NOMO-1 (cell line): Measurements from ENCODE around the gene MAGI2.
A peak's percentile ranks its signal among the peaks of the same experiment; 100 is the strongest.

Experiments
- DNase-seq, 2 experiments: peaks; one replicate each; lab custom pipeline; 2025; ENCODE audit not compliant: unreplicated experiment in 2 of 2; lab: John Stamatoyannopoulos, UW

Gene MAGI2

DNA sequence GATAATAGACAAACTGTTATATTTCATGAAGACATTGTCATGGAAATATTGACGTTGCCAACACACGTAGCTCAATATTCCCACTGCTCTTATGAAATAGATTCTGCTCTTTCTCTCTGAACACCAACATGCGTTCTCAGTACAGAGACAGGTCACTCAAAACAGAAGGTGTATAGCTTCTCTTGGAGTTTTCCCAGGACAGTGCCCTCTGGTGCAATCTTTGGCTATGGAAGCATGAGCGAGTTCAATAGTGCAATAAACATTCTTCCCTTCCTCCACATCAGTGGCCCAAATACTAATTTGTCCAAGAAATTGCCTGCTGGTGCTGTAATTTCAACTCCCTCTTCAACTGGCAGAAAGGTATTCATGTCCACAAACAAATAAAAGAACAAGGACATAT lies 145.3 kb downstream of the MAGI2 start:
- no peak for DNase-seq

DNA sequence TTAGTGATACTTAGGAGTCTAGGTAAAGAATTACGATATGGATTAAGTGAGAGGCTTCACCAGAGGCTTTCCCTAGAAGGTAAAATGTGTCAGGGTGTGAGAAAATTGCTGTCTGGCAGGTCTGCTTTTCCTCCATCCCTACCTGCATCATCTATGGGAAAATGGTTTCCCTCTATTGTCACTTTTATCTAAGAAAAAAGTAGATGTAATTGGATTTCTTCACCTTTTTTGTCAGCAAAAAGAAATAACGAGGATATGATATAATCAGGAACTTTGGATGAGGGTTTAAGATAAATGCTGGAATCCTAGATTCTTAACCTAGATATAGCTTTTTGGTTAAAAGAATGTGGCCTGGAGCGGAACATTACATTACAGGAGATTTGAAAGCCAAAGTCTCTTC lies 146.1 kb downstream of the MAGI2 start:
- no peak for DNase-seq

DNA sequence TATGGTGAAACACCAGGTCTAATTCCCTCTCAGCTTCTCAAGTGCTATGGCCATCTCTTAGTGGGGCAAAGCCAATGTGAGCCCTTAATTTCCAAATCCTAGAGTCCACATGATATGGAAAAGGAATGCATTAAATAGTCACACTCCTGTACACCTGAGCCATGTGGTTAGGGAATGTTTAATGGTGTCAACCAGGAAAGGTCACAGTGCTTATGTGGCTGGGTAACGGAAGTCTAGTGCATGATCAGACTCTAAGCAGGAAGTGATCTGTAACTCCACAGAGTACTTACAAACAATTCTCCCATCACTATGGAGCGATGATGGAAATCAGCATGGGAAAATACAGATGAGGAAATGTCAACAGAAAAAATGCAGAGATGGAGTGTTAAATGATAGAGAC lies 148.8 kb downstream of the MAGI2 start:
- no peak for DNase-seq

DNA sequence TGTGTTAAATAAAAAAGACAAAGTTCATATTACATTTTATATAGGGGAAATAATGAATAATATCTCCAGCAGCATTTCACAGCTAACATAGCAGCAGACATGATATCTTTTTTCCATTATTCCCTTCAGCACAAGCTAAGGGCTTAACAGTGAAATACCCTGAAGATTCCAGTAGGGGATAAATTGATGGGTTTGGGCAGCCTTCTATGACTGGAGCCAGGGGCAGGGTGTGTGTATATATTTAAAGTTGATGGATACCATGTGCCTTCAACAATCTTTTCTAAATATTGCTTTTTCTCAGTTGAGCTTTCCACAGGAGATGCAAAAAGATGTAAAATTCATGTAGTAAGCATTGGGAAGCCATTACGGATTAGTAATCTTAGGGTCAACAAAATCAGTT lies 151.2 kb downstream of the MAGI2 start:
- no peak for DNase-seq

DNA sequence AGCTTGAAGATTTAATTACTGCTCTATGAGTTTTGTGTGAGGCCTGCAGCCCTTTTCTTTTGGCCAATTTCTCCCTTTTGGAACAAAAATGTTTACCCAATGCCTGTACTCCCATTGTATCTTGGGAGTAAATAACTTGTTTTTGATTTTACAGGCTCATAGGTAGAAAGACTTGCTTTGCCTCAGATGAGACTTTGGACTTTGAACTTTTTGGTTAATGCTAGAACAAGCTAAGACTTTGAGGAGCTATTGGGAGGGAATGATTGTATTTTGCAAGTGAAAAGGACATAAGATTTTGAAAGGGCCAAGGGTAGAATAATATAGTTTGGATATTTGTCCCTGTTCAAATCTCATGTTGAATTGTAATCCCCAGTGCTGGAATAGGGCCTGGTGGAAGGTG lies 152.0 kb downstream of the MAGI2 start:
- DNase-seq: no peak

DNA sequence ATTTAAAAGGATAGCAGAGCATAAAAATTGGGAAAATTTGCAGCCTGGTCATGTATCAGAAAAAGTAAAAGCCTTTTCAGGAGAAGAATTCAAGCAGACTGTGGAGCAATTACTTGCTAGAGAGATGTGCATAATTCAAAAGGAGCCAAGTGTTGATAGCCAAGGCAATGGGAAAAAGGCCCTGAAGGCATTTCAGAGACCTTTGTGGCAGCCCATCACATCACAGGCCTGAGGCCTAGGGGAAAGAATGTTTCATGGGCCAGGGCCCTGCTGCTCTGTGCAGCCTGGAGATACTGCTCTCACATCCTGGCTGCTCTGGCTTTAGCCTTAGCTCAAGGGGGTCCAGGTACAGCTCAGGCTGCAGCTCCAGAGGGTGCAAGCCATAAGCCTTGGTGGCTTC lies 152.9 kb downstream of the MAGI2 start:
- no peak for DNase-seq

DNA sequence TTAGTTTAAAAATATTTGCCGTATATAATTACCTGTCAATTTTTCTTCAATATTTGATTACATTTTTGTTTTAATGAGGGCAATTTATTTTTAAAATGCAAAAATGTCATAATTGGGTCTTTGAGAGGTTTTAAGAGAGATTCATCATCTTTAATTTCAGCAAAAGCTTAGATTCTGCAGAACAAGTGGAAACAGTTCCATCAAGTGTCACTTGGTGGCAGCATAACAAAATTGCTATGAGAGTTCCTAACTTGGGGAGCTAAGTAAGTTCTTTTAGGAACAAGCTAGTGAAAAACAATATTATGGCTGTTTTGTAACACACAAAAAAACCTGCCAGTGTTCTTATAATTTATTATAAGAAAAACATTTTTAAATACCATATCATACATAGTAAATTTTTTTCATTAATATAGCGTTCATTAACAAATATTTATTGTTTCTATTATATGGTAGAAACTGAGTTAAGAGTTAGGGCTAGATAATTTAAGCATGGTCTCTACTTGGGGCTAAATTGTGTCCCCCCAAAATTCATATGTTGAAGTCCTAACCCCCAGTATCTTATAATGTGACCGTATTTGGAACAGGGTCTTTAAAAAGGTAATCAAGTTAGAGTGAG lies 155.2 kb downstream of the MAGI2 start:
- DNase-seq: peak; percentile 9 to 59

DNA sequence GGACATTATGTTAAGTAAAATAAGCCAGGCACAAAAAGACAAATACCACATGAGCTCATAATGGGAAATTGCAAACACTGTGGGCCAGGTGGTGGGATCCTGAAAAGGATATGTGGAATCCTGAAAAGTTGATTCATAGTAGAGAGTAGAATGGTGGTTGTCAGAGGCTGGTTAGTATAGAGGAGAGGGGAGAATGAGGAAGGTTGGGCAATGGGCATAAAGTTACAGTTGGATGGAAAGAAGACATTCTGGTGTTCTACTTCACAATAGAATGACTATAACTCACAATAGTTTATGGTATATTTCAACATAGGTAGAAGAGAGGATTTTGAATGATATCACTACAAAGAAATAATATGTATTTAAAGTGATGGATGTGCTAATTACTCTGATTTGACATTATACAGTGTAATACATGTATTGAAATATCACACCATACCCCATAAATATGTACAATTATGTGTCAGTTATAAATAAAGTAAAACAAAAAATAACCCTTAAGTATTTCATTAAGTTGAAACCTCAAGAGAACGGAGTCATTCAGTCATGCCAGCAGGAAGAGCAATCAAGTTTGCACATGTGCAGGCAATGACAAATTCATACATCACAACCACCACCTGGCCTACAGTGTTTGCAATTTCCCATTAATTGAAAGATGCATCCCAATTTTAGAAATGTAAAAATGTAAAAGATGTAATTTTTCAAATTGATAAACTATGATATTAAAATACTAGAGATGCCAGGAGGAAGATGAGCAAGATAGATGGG lies 156.7 kb downstream of the MAGI2 start:
- no peak for DNase-seq

DNA sequence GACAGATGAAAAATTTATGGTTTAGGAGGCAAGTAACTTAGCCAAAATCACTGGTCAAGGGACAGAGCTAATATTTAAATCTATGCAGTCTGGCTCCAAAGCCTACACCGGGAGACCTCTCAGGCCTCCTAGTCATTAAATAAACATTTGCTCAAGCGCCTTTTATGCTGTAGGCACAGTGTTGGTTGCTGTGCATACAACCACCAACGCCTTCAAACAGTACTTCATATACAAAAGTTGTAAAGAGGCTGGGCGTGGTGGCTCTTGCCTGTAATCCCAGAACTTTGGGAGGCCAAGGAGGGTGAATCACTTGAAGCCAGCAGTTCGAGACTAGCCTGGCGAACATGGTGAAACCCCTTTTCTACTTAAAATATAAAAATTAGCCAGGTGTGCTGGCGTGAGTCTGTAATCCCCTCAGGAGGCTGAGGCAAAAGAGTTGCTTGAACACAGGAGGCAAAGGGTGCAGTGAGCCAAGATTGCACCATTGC lies 159.8 kb downstream of the MAGI2 start:
- no peak for DNase-seq

DNA sequence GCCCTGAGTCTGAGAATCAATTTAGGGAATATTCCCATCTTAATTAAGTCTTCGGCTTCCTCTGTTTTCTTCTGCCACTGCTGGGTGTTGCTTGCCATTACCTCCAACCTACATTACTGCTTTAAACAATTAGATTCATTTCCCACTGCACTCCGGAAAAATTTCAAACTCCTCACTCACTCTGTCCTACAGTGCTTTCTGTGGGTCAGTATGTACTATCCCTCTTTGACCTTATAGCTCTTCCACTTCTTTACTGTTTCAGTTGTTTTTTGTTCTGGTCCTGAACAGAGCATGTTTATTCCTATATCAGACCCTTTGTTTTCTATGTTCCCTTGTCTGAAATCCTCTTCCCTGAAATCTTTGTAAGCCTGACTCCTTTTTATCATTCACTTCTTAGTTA lies 160.6 kb downstream of the MAGI2 start:
- no peak for DNase-seq

DNA sequence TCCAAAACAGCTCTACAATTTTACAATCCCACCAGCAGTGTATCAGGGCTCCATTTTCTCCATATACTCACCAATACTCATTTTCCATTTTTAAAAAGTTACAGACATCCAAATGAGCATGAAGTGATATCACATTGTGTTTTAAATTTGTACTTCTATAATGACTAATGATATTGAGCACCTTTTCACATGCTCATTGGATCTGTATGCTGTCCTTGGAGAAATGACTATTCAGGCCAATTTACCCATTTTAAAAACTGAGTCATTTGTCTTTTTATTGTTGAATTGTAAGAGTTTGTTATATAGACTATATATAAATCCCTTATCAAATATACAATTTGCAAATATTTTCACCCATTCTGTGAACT lies 162.0 kb downstream of the MAGI2 start:
- DNase-seq: no peak

DNA sequence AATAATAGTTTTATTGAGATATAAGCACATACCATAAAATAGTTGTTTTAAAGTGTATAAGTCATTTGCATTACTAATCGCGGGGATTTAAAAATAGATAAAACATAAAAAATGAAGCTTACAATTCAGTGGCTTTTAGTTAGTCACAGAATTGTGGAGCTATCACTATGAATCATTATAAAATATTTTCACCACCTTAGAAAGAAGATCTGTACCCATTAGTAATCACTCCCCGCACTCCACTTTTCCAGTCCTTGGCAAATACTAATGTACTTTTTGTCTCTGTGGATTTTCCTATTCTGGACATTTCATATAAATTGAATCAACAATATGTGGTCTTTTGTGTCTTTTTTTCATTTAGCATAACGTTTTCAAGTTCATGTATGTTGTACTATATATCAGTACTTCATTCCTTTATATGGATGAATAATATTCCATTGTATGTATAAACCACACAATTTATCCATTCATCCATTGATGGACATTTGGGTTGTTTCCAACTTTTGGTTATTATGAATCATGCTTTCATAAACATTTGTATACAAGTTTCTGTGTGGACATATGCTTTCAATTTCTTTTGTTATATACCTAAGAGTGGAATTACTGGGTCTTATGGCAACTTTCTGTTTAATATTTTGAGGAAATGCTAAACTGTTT lies 162.5 kb downstream of the MAGI2 start:
- no peak for DNase-seq

DNA sequence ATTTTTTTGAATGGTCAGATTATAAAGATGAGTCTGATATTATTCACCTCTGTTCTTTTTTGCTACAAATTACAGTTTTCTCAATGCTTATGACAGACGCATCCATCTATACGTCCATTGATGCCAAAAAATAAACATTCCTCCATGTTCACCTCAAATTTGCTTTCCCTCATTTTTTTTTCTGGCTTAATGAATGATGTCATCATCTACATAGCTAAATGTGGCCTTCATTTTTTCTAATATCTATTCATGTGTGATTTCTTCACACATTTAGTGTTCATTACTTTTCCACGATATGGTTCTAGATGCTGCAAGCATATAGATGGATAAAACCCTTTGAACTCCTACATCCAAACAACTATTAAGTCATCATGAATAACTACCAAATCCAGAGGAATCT lies 163.1 kb downstream of the MAGI2 start:
- no peak for DNase-seq

DNA sequence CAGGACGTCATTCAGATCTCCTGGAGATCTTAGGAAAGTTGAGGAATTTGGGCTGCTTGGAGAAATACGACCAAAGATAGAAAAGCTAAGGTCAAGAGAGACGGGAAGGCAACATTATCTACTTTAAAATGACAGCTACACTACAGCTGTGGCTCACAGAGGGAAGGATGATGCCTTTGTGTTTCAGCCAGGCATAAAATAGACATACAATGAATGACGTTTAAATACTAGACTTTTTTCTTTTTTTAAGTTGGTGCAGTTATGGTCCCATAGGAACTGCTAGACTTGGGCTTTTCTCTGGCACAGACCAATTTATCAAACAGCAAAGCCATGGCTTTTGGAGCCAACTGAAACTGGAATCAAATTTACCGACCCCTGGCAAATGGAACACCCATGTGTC lies 164.8 kb downstream of the MAGI2 start:
- DNase-seq: no peak

DNA sequence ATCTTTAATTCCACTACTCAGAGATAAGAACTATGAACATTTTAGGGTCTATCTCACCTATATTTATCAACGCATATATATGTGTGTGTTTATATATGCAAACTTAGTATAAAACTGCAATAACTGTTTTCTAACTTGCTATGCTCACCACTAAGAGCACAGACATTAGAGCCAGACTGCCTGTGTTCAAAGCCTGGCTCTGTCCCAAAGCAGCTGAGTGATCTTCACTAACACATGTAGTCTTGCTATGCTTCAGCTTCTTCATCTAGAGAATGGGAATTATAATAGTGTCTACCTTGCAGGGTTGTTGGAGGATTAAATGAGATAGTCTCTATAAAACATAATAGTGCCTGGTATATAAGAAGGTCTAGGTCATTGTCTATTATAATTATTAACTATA lies 165.5 kb downstream of the MAGI2 start:
- no peak for DNase-seq

DNA sequence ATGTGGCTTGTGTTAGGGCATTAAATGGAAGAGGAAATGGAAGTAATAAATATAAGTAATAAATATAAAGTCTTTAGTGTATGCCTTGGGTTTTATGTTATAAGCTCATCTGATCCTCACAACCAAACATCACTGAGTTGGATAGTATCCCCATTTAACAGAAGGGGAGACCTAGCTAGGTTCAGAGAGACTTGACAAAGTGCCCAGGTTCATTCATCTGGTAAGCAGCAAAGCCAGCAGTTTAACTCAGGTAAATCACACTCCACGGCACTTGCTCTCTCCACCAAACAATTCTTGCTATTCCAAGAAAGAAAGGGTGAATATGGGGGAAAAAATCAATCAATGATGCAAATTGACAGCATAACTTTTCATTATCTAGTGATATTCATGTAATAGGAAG lies 167.3 kb downstream of the MAGI2 start:
- DNase-seq: no peak

DNA sequence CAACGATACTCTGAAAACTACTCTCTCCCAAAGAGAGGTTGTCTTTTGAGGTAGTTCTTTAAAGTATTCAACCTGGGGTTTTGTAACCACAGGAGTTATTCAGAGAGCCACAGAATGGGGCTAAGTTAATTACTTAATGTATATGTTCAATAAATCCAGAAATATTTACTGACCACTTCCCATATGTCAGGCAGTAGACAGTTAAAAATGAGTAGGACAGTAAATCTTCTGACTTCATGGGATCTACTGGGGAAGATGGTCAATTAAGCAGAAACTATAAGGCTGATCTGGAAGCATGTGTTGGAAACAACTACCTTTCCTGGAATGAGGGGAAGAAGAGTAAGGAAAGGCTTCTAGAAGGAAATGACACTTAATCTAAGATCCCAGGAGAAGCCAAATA lies 167.7 kb downstream of the MAGI2 start:
- peak in 1 of 2 experiments; percentile 64 for DNase-seq

DNA sequence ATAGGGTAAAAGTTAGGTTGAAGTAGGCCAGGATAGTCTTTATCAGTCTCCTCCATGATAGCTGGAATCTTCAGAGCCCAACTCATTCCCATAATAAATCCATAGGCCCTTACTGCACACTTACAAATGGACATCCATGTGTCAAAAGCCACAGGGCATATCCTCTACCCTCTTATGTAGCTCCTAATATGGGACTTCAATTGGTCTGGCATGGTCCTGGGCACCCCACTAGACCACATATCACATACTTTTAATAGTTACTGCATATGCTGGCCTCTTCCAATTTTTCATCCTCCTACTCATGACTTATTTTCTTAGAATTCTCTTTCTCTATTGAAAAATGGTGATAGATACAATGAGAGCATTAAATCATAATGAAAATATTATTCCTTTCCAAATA lies 169.3 kb downstream of the MAGI2 start:
- DNase-seq: no peak

DNA sequence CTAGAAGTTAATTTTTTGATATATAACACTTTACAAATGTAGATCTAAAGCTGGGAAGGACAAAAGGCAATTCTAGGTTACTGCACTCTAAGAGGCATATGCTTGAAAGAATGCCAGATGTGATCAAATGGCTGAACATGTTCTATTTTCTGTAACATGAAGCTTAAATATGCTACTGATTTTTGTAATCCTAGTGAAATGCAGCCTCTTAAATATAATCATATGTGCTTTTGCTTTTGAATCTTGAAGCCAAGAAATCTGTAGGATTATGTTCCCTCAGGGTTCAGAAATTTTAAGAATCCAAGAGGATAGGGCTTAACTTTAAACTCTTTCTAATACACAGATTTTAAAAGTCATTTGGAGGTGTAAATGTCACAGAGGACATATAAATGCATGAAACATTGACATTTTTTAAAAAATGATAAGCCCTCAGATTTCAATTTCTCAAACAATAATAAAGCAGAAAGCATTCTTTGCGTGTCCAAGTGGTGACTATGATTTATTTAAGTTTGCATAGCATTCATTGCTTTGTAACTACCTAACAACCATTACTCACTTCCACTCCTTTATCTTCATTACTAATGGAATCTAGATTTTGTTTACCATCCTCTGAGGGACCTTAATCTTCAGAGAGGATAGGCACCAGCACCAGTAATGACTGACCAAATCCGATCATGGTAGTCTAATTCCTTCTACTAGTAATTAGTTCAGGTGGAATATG lies 170.4 kb downstream of the MAGI2 start:
- no peak for DNase-seq

DNA sequence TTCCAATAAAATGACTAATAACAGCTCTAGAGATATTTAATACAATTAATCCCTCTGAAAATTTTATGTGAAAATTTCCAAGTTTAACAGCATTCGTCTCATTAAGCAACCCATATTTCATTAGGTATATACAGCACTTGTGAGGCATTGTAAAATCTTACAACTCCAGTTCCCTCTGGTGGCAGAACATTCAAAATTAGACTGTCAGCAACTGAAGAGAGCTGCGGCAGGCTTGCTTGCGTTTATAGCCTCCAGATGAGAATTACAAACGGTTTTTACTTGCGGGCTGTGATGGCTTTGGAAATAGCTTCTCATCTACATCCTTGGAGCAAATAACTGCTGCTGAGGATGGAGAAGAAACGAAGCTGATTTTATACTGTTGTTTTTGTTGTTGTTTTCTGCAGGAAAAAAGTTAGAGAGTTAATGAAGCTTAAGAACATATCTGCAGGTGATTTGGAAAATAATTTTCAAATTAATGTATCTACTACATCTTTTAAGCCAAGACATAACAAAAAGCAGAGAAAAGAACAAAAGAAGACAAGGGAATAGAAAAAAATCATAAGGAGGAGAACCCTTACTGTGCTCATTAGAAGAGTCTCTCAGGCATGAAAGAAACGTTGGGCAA lies 171.3 kb downstream of the MAGI2 start:
- DNase-seq: peak; percentile 11 to 27

DNA sequence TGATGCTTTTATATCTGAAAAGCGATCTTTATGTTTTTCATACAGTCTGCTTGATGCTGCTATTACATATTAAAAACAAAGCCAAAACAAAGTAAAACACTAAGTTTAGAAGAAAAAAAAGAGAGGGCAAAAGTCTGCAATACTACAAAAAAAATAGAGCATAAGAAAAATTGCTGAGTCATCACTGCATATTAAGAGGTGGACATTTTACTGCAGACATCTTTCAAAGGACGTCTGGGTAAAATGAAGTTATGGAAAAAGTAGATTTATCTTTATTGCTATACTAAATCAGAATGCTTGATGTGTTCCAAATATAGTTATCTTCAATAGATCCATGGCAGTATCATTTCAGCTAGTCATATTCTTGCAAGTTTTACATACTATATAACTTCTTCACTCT lies 172.0 kb downstream of the MAGI2 start:
- DNase-seq: no peak
